Measurements from ENCODE around the gene TIGD3. TPM values are rescaled to one million over a fixed set of nuclear protein-coding genes. Genes with fewer than 3 reads are reported as not detected.

The TIGD3 gene
- total and polyA plus RNA-seq, 2 experiments from 2014 or later, result 1.2 to 3.0 TPM

- TF ChIP-seq, protein P1, sequence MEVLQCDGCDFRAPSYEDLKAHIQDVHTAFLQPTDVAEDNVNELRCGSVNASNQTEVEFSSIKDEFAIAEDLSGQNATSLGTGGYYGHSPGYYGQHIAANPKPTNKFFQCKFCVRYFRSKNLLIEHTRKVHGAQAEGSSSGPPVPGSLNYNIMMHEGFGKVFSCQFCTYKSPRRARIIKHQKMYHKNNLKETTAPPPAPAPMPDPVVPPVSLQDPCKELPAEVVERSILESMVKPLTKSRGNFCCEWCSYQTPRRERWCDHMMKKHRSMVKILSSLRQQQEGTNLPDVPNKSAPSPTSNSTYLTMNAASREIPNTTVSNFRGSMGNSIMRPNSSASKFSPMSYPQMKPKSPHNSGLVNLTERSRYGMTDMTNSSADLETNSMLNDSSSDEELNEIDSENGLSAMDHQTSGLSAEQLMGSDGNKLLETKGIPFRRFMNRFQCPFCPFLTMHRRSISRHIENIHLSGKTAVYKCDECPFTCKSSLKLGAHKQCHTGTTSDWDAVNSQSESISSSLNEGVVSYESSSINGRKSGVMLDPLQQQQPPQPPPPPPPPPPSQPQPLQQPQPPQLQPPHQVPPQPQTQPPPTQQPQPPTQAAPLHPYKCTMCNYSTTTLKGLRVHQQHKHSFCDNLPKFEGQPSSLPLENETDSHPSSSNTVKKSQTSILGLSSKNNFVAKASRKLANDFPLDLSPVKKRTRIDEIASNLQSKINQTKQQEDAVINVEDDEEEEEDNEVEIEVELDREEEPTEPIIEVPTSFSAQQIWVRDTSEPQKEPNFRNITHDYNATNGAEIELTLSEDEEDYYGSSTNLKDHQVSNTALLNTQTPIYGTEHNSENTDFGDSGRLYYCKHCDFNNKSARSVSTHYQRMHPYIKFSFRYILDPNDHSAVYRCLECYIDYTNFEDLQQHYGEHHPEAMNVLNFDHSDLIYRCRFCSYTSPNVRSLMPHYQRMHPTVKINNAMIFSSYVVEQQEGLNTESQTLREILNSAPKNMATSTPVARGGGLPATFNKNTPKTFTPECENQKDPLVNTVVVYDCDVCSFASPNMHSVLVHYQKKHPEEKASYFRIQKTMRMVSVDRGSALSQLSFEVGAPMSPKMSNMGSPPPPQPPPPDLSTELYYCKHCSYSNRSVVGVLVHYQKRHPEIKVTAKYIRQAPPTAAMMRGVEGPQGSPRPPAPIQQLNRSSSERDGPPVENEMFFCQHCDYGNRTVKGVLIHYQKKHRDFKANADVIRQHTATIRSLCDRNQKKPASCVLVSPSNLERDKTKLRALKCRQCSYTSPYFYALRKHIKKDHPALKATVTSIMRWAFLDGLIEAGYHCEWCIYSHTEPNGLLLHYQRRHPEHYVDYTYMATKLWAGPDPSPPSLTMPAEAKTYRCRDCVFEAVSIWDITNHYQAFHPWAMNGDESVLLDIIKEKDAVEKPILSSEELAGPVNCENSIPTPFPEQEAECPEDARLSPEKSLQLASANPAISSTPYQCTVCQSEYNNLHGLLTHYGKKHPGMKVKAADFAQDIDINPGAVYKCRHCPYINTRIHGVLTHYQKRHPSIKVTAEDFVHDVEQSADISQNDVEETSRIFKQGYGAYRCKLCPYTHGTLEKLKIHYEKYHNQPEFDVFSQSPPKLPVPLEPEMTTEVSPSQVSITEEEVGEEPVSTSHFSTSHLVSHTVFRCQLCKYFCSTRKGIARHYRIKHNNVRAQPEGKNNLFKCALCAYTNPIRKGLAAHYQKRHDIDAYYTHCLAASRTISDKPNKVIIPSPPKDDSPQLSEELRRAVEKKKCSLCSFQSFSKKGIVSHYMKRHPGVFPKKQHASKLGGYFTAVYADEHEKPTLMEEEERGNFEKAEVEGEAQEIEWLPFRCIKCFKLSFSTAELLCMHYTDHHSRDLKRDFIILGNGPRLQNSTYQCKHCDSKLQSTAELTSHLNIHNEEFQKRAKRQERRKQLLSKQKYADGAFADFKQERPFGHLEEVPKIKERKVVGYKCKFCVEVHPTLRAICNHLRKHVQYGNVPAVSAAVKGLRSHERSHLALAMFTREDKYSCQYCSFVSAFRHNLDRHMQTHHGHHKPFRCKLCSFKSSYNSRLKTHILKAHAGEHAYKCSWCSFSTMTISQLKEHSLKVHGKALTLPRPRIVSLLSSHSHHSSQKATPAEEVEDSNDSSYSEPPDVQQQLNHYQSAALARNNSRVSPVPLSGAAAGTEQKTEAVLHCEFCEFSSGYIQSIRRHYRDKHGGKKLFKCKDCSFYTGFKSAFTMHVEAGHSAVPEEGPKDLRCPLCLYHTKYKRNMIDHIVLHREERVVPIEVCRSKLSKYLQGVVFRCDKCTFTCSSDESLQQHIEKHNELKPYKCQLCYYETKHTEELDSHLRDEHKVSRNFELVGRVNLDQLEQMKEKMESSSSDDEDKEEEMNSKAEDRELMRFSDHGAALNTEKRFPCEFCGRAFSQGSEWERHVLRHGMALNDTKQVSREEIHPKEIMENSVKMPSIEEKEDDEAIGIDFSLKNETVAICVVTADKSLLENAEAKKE (CRISPR knock-in tag; IDR thresholded peaks at IDR 0.05), result no peak
Observed at GRCh38 chr11:65383778-65384177, 29.2 kb downstream of the TIGD3 start (continued).

DNA sequence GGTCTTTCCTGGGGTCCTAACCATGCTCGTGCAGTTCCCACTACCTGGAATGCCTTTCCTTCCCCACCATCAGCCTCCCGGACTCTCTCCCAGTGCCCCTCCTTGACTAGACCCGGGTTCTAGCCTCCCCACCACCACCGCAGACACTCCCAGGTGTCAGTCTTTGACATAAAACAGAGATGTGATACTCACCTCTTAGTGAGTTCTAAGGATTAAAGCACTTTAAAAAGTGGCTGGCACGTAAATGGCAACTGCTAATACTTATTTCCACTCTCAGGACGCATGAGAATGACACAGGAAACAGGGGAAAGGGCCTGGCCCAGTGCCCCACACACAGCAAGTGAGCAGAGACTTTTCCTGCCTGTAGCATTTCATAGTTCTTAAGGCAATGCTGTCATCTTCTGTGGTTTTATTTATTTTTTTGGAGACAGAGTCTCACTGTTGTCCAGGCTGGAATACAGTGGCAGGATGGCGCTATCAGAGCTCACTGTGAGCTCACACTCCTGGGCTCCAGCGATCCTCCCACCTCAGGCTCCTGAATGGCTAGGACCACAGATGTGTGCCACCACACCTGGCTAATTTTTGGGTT is 29.8 kb downstream of the TIGD3 start:
- Mint-ChIP-seq H3K4me3 (no peak overlapping the region; the same call in 2 of the 3 replicates), H3K36me3 (ENCODE audit: low read depth) (no peaks in the 10 kb centered on the region), H3K27me3 (ENCODE audit: insufficient read depth, low read depth, poor library complexity) (peaks cover 18% of the 10 kb centered on the region), H3K9me3 (no peaks in the 10 kb centered on the region), H3K4me1 (peaks cover 23% of the 10 kb centered on the region), H3K27ac (no peak overlapping the region)
- H2AFZ ChIP-seq, result no peak overlapping the region
- H3K4me2 ChIP-seq, result no peak overlapping the region
- no peaks in the 10 kb centered on the region for H4K20me1 ChIP-seq (replicated peaks; ENCODE audit: insufficient read depth)
- ATAC-seq, result no peak
- H3K4me3 ChIP-seq, result no peak overlapping the region
- H3K79me2 ChIP-seq (replicated peaks; ENCODE audit: insufficient read depth), result no peaks in the 10 kb centered on the region
- DNase-seq (ENCODE audit: low spot score), result no peak
- TF ChIP-seq, protein P1 (CRISPR knock-in tag; IDR thresholded peaks at IDR 0.05), result no peak
- TF ChIP-seq, protein P2, sequence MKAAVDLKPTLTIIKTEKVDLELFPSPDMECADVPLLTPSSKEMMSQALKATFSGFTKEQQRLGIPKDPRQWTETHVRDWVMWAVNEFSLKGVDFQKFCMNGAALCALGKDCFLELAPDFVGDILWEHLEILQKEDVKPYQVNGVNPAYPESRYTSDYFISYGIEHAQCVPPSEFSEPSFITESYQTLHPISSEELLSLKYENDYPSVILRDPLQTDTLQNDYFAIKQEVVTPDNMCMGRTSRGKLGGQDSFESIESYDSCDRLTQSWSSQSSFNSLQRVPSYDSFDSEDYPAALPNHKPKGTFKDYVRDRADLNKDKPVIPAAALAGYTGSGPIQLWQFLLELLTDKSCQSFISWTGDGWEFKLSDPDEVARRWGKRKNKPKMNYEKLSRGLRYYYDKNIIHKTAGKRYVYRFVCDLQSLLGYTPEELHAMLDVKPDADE (IDR thresholded peaks at IDR 0.05), result no peak
- TF ChIP-seq EZH2phosphoT487 (IDR thresholded peaks at IDR 0.05; ENCODE audit: unreplicated experiment), result no peak
- no peak overlapping the region for H3K27ac ChIP-seq (ENCODE audit: low read depth)
- no peaks in the 10 kb centered on the region for H3K27me3 ChIP-seq (ENCODE audit: insufficient read depth)
- H3K4me1 ChIP-seq (ENCODE audit: insufficient read depth), result peaks cover 13% of the 10 kb centered on the region
- H3K36me3 ChIP-seq (ENCODE audit: insufficient read depth), result no peaks in the 10 kb centered on the region
- no peaks in the 10 kb centered on the region for H3K9me2 ChIP-seq (ENCODE audit: insufficient read depth)
- 0 out of 2 replicates have a peak, but pooled peaks cover 6% of the 10 kb centered on the region for H3F3A ChIP-seq (replicated peaks; ENCODE audit: low read depth)

All from GM23338 (cell line).